Peyer's patch (tissue), 4 donors: ENCODE data around the gene IL1F10.

Experiments
- POLR2A ChIP-seq, 2 donors: fragments of 450-650 bp; IDR thresholded peaks; one replicate each; pipeline ENCODE4 v1.5.1; 2017; ENCODE audit warnings: antibody characterized with exemption in 2 of 2, mild to moderate bottlenecking in 2 of 2, moderate library complexity in 2 of 2
- TF ChIP-seq, protein P1 (sequence below), 6 experiments: fragments of 450-650 bp in 4 of 6; fragments of 200-600 bp in 2 of 6; sonication (generic) in 1 of 6; IDR thresholded peaks; one replicate each; pipeline ENCODE4 v1.5.1; 2017 to 2019; ENCODE audit warnings: antibody characterized with exemption in 6 of 6, mild to moderate bottlenecking in 3 of 6, moderate library complexity in 1 of 6

DNA sequence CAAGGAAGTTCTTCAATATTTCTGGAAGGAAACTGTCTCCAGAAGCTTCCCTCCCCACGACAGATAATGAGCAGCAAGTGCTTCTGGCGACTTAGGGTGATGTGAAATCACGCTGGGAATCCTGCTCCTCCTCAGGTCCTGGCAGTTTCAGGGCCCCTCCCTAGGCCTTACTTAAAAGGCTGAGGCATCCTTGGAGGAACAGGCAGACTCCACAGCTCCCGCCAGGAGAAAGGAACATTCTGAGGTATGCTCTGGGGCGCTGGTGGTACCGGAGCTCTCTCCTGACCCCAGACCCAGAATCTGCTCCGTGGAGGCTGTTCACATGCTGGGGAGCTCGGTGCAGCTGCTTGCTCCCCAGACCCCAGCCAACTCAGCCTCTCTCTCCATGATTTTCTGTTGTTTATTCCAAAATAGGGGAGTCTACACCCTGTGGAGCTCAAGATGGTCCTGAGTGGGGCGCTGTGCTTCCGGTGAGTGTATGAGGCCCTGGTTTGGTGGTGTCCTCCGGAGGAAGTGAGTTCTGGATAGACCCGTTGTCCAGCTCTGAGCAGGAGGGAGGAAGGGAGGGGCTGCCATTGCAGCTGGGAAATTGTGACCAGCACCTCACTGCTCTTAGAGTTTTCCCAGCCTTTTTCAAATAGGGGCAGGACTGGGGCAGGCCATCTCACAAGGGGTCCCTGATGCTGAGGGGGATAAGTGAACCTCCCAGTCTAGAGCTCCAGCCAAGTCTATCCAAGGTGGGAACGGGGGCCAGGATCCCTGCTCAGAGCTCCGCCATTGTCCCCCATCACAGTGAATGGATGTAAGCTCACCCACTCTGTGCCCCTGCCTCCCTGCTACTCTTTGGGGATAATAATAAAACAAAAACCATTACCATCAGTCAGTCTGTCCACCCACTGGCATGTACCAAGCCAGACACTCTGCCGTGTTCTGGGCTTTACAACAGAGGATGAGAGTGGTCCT lies 8.5 kb upstream of the IL1F10 start, which contains the start of gene IL36RN:
- TF ChIP-seq, protein P1, sequence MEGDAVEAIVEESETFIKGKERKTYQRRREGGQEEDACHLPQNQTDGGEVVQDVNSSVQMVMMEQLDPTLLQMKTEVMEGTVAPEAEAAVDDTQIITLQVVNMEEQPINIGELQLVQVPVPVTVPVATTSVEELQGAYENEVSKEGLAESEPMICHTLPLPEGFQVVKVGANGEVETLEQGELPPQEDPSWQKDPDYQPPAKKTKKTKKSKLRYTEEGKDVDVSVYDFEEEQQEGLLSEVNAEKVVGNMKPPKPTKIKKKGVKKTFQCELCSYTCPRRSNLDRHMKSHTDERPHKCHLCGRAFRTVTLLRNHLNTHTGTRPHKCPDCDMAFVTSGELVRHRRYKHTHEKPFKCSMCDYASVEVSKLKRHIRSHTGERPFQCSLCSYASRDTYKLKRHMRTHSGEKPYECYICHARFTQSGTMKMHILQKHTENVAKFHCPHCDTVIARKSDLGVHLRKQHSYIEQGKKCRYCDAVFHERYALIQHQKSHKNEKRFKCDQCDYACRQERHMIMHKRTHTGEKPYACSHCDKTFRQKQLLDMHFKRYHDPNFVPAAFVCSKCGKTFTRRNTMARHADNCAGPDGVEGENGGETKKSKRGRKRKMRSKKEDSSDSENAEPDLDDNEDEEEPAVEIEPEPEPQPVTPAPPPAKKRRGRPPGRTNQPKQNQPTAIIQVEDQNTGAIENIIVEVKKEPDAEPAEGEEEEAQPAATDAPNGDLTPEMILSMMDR (IDR thresholded peaks at IDR 0.05), result no peak
- no peak for TF ChIP-seq POLR2A (IDR thresholded peaks at IDR 0.05)
